GM13976 (cell line): Measurements from ENCODE around the gene PIEZO2.

ENCODE experiments used
- DNase-seq: peaks from one replicate; pipeline ENCODE4 v3.0.0; 2012; ENCODE audit warnings: low spot score
- in situ Hi-C: fragments of 300-500 bp; cut with MboI; formaldehyde crosslinking; loops from one replicate; pipeline ENCODE4 v1.12.0; 2022; ENCODE audit warnings: low sequenced_read_pairs, mixed read lengths, inconsistent platforms; ENCODE audit not compliant: unreplicated experiment
- TF ChIP-seq, protein P1 (sequence below): IDR thresholded peaks from 2 replicates; pipeline ENCODE4 v1.5.1; 2012; ENCODE audit warnings: borderline replicate concordance, mild to moderate bottlenecking; ENCODE audit not compliant: insufficient read depth; ENCODE audit errors: extremely low read depth, missing control alignments, control extremely low read depth

Gene PIEZO2

DNA sequence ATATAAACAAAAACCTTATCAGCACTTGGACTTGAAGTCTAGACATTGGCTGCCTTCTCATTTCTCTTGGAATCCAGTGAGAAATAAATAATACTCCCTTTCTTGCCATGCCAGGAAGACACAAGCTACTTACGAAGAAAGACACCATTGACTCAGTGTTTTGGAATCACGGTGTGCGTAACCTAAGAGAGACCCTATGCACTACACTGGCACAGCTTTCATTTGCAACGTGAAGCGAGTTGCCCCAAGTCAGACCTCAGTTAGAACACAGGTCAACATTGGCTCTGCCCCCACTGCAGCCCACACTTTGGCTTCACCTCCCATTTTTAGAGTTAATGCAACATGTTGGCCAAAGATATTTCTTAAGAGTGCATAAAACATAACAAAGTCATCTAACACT is 54.2 kb downstream of the PIEZO2 start:
- in situ Hi-C loops = no loop called here
- no peak for DNase-seq
- TF ChIP-seq, protein P1, sequence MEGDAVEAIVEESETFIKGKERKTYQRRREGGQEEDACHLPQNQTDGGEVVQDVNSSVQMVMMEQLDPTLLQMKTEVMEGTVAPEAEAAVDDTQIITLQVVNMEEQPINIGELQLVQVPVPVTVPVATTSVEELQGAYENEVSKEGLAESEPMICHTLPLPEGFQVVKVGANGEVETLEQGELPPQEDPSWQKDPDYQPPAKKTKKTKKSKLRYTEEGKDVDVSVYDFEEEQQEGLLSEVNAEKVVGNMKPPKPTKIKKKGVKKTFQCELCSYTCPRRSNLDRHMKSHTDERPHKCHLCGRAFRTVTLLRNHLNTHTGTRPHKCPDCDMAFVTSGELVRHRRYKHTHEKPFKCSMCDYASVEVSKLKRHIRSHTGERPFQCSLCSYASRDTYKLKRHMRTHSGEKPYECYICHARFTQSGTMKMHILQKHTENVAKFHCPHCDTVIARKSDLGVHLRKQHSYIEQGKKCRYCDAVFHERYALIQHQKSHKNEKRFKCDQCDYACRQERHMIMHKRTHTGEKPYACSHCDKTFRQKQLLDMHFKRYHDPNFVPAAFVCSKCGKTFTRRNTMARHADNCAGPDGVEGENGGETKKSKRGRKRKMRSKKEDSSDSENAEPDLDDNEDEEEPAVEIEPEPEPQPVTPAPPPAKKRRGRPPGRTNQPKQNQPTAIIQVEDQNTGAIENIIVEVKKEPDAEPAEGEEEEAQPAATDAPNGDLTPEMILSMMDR = no peak

DNA sequence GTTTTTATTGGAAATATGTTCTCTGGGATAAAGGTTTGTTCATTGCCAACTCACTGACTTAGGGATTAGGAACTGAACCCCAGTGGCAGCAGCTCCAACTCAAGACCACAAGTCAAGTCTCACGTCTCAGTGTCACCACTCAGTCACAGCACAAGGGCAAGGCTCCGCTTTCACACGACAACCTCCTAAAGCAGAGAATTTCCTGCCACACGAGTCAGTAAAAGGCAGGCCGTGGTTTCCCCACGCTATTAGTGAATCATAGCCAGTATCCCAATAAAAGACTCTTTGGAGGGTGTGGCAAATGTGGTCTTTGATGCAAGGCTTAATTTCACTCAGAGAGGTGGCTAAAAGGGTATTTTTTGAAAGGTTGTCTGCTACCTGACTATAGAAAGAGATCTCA is 57.6 kb downstream of the PIEZO2 start:
- TF ChIP-seq, protein P1 = no peak
- DNase-seq = no peak
- in situ Hi-C loops = no loop called here

DNA sequence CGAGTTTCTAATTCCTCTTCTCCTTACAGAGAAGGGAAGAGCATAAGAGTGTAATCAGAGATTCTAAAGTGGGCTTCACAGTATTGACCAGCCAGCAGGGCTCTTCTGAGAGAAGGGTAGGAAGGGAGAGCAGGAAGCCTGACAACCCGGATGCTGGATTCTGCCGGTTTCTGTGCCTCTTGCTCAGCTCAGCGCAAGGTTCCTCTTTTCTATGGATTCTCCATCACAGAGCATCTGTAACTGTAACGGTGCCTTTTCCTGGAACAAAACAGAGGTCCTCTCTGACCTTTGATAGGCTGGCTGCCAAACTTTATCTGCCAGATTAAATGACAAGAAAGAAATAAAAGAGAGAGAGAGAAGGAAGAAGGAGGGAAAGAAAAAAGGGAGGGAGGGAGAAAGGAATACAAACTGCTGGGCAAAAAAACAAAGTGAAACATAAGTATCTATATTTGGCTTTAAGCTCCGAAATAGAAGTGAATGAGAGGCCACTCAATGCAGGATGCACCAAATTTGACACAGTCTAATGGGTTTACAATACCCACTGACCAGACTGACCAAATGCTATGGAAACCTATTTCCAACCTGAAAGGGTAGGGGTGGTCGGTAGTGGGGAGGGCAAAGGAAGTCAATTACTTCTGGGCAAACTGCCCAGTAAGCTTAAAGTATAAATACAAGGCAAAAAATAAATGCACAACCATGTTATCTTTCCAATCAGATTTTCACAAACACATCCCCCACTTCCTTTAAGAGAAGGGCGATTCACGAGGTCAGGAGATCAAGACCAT is 59.2 kb downstream of the PIEZO2 start:
- DNase-seq = no peak
- in situ Hi-C loops = no loop called here
- TF ChIP-seq, protein P1 = no peak

DNA sequence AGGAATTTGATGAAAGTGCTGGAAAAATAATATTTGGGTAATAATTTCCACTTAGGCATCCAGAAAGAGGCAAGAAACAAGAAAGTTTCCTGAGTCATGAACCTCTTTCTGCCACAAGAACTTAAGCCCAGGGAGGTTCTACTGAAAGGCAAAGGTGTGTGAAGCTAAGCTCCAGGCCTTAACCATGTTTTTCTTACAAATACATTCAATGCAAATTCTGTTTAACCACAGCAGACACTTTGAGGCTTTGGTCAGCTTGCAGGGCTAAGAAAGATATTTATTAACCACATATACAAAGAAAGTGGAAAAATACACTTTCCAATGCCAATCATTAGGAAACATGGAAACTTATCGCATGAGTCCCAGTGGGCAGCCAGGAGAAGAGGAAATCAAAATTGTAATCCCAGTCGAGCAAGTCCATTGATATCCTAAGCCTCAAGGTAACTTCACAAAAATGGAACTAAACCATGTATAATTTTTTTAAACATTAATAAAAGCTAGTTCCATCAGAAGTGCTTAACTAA is 68.3 kb downstream of the PIEZO2 start:
- TF ChIP-seq, protein P1 = no peak
- in situ Hi-C loops = no loop called here
- no peak for DNase-seq

DNA sequence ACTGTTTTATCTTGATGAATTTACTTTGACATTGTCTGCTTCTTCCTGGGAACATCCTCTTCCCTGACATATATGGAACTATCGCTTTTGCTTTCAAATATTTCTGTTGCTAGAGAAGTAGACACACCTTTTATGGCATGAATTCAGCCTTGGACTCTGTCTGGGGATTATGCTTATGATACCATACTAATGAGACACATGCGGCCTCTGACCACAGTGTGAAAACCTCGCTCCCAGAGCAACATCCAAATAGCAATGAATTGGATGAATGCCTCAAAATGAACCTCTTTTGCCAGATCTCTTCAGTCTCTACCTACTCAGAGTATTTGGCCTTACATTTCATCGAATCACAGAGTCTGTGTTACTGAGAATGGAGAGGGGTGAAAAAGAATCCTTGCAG is 70.9 kb downstream of the PIEZO2 start:
- TF ChIP-seq, protein P1 = no peak
- DNase-seq = no peak
- in situ Hi-C loops = no loop called here

DNA sequence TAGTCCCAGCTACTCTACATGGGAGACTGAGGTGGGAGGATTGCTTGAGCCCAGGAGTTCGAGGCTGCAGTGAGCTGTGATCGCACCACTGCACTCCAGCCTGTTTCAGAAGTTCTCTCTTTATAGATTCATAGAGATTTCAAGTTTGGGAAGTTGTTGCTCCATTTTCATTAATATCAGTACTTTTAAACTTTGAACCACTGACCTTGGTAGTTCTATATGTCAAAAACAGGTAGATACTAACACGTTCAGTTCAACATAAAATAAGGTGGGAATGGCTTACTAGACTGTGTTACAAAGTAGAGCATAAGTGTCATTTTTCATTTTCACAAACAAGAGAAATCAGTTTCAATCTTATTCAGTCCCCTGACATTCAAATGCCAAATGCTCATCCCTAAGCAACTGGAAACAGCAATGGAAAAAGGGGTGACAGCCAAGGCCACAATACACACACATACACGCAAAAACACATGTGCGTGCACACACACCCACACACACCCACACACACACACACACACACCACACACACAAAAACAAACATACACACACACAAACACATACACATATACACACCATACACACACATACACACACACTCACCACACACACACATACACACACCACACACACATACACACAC is 71.7 kb downstream of the PIEZO2 start:
- in situ Hi-C loops = no loop called here
- TF ChIP-seq, protein P1 = no peak
- DNase-seq = no peak

DNA sequence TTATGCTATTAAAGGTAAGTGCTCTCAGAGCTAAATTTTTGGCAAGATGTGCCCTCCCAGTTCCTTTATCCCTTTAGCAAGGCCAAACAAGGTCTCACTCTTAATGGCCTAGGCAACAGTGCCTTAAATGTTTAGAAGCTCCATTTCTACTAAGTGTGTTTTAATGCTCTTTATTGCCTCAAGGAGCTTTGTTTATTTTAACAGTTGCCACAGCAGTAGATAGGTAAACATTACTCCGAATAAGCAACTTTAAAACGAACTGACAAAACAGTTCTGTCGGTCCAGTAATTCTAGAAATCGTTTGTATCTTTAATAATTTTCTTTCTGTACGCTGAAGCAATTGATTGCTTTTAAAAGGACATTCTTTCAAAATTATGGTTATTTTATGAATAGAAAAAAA is 74.5 kb downstream of the PIEZO2 start:
- TF ChIP-seq, protein P1 = no peak
- in situ Hi-C loops = no loop called here
- DNase-seq = no peak
